Endothelial cell of hepatic sinusoid (primary cell): Measurements from ENCODE around the gene PSG11.
"Not testable (repeated sequence)": the region's sequence is repeated elsewhere in the genome, so short reads cannot be mapped to it uniquely, and the experiment has no call there.

ENCODE experiments used
- in situ Hi-C: cut with HindIII; loops from 2 replicates; pipeline ENCODE4 v1.10.0; 2017; ENCODE audit warnings: low sequenced_read_pairs

The PSG11 gene

DNA sequence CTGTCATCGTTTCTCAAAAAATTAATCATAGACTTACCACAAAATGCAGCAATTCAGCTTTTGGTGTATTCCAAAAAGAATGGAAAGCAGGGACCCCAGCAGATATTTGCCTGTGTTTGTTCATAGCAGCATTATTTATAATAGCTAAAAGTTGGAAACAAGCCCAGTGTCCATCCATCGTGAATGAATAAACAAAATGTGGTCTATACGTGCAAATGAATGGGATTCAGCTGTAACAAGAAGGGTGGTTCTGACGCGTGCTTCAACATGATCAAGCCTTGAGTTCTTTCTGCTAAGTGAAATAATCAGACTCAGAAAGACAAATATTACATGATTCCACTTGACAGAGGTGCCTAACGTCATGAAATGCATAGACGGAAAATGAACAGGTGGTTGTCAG, 36.4 kb downstream of the PSG11 start:
- in situ Hi-C loops = no loop called here

GRCh38 chr19:42989186-42989585, 37.1 kb downstream of the PSG11 start:
- in situ Hi-C loops = not testable (repeated sequence)

- in situ Hi-C loops = not testable (repeated sequence)
Measured at GRCh38 chr19:42988206-42988605, 38.1 kb downstream of the PSG11 start.

DNA sequence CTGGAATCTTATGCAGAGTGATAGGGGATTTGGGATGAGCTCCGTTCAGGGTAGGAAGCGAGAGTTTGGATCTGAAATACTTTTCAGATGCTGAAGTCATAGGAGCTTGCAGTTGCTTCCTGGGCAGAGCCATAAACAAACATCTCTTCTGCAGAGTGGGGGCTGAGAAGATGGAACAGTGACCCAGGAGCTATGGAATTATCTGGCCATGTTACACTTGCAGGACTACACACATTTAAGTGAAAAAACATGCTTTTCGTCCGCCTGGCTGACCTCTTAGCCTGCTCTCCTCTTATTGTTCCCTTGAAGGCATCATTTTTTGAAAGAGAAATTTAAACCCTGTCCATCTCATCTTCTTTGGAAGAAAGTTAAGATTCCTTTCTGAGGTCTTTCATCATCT, 40.7 kb downstream of the PSG11 start:
- in situ Hi-C loops = no loop called here

DNA sequence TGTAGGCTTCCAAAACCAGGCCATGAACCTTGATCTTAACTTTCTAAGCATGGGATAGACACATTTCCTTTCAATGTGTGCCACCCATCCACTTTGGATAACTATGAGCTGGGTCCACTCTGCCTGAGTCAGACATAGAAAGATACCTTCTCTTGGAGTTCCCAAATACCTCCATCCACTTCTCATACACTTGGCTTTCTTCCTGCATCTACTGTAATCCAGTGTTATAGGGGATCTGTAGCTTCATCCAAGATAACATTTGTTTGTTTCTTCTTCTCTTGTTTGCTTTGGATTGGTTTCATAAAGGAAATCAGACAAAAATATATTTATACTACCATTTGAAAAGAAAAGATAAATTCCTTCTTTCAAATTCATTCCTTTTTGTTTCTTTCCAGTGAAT, 44.2 kb downstream of the PSG11 start:
- in situ Hi-C loops = not testable (repeated sequence)

GRCh38 chr19:42971451-42971850, 54.8 kb downstream of the PSG11 start:
- in situ Hi-C loops = not testable (repeated sequence)

DNA sequence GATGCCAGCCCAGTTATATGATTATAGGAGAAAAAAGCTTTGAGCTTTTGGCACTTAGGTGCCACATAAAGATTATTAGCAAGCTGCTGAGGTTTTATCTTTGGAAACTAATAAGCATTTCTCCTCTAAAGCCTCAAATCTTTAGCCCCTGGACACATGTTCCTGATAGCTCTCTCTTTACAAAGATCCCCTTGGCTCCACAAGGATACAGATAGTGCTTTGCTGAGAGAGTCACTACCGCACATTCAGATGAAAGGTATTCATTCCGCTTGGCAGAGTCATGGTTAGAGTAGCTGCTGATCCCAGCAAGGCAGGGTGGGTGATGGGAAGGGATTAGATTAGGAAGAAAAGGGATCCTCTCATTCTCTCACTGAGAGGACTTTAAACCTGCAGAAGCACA, 61.1 kb downstream of the PSG11 start:
- in situ Hi-C loops = no loop called here

- in situ Hi-C loops = no loop called here
Measured at GRCh38 chr19:42961119-42961518, 65.2 kb downstream of the PSG11 start.
